Hepatic stellate cell (primary cell): Measurements from ENCODE around the gene HYAL3.
"Not testable (repeated sequence)": the region's sequence is repeated elsewhere in the genome, so short reads cannot be mapped to it uniquely, and the experiment has no call there.

Experiments used
- DNase-seq: peaks from one replicate; pipeline ENCODE4 v3.0.0; 2011; ENCODE audit warnings: low spot score

HYAL3 gene

DNA sequence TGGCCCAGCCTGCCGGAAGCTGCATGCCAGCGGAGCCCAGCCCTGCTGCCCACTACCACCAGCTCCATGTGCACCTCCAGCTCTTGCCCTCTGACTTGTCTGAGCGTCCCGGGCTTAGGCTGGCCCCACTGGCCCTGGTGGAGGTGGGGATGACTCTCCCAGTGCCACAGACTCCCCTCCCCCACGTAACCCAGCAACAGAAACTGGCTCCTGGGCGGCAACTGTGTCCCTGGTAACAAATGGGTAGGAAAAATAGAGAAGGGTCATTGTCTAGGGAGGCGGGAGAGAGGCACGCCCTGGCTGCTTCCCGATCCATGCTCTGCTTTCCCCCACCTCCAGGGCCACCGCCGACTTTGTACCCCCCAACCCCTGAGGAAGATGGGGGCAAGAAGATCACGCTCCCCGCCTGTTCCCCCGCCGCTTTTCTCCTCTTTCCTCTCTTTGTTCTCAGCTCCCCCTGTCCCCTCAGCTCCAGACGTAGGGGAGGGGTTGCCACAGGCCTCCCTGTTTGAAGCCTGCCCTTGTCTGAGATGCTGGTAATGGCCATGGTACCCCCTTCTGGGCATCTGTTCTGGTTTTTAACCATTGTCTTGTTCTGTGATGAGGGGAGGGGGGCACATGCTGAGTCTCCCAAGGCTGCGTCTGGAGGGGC, 41.0 kb downstream of the HYAL3 start:
- no peak for DNase-seq

DNA sequence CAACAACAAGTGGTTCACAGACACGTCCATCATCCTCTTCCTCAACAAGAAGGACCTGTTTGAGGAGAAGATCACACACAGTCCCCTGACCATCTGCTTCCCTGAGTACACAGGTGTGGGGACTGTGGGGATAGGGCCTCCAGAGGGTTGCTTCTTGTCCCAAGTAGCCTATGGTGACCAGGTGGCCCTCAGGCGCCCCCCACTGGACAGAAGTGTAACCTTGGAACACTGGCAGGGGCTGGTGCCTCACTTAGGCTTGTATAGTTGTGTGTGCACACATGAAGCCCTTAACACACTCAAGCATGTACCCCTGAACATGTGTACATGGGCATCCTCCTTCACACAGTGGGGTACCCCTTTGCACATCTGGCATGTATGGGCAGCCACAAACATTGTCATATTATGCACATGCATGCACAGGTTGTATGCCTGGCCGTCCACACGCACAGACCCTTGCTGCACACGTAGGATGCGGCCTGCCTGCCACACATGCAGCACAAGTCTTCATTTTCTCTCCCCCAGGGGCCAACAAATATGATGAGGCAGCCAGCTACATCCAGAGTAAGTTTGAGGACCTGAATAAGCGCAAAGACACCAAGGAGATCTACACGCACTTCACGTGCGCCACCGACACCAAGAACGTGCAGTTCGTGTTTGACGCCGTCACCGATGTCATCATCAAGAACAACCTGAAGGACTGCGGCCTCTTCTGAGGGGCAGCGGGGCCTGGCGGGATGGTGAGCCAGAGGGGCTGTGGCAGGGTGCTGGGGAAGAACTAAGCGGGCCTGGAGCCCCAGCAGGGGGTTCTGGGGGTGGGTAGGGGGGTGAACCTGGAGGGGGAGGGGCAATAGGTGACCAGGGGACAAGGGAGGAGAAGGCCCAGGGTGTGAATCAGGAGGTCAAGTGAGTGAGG, 42.0 kb downstream of the HYAL3 start:
- no peak for DNase-seq

DNA sequence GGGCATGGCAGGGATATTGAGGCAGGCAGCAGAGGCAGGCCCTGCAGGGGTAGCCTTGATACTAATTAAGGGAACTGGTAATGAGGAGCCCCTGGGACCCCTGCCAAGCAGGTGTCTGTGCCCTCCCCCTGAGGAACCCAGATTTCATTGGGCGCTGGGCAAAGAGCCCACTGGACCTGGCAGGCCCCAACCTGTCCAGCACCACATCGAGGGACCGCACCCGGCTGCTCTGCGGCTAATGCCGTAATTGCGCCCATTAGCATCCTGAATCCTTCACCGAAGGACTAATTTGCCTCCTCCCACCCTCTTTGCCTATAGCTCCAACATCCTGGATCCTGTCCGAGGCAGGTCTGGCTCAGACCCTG, 44.0 kb downstream of the HYAL3 start:
- DNase-seq: no peak

DNA sequence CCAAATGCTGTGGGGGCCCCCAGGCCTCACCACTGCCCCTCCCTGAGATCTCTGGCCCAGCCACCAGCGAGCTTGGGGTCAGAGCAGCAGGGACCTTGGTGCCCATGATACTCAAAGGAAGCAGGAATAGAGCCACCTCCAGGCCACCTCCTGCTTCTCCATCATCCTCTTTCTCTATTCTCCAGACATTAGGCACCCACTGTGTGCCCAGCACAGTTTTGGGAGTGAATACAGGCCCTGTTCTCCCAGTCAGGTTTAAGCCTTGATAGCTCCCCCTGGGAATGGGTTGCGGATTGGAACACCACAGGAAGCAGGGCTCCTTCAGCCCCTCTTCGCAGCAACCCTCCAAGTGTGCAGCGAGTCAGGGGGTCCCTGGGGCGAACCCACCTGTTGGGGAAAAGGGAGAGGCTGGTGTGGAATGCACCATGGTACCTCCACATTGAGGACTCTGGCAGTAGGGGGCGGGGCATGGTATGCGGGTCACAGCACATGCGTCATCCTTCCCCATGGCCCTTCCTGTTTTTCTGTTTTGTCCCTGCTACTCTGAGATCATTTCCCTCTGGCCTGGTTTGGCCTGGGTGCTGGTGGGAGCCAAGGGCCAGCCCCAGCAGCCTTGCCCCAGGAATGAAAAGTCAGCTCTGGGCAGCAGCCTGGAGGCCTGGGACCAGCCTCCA, 44.5 kb downstream of the HYAL3 start:
- no peak for DNase-seq

DNA sequence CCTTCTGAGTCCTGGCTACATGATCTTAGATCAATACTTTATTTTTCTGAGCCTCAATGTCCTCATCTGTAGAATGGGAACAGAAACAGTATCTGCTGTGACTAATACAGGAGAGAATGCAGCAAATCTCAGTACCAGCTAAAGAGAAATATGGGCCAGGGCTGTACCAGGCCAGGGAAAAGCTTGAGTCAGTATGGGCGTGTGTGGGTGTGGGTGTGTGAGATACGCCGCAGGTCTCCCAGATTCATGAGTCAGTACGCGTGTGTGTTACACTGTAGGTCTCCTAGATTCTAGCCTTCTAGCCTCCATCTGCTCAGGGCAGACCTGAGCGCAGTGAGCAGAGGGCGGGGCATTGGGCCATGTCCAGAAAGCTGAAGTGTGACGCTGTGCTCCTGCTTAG, 48.0 kb downstream of the HYAL3 start:
- DNase-seq: peak; percentile 73

DNA sequence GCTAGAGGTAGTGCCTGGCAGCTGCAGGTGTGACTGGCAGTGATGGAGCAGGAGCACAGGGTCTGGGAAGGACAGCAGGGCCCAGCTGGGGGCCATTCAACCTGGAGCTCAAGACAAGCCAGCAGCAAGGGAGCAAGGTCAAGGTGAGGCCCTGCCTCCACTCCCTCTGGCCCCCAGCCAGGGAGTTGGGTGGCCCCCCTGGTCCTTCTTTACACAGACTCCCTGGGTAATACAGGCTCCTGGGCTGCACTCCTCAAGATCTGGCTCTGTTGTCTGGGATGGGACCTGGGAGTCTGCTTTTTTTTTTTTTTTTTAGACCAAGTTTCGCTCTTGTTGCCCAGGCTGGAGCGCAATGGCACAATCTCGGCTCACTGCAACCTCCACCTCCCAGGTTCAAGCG, 48.7 kb downstream of the HYAL3 start:
- DNase-seq: no peak

DNA sequence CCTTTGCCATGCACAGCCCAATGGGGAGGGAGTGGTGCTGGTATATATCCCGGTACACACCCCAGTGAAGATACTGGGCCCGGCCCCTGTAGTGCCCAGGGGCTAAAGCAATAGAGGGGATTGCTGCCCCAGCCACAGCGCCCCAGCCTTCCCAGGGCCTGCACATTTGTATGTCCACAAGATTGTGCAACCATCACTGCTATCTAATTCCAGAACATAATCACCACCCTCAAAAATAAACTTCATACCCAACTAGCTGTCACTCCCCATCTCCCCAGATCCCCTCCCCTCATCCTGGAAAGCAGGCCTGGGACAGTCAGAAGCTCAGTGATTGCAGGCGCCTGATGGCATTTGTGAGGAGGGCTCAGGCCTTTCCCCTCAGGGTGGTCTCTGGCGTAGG, 49.7 kb downstream of the HYAL3 start:
- DNase-seq: no peak

DNA sequence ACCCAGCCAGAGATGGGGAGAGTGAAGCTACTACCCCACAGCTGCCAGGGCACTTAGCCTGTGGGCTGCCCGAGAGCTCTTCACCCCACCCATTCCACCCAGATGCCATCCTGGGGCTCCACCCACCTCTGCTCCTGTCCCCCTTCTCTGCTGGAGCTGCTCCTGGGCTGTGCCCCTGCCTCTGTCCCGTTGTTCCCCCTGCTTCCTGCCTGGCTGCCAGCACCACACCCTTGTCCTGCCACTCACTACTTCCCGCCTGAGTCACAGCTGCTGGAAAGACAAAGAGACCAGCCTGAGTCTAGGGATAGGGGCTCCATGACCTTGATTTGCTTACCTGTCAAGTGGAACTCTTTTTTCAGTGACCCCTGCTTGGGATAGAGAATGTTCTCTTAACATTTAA, 50.8 kb downstream of the HYAL3 start:
- no peak for DNase-seq

DNA sequence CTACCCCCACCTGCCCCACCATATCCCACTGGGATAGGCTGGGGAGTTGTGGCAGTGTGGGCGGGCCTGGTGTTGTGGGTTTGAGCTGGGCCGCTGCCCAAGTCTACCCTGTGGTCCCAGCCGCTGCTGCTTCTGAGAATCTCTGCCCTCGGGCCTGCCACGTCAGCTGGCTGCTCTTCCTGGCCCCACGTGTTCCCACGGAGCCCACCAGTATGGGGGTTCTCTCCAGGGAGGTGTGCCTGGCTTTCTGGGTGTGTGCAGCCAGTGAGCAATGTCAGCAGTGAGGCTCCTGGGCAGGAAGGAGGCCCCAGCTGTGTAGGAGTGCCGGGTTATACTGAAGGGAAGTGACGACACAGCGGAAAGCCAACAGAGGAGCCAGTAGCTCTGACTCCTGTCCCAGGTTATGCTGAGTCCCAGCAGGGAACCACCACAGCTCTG, 52.7 kb downstream of the HYAL3 start:
- peak; percentile 72 for DNase-seq

DNA sequence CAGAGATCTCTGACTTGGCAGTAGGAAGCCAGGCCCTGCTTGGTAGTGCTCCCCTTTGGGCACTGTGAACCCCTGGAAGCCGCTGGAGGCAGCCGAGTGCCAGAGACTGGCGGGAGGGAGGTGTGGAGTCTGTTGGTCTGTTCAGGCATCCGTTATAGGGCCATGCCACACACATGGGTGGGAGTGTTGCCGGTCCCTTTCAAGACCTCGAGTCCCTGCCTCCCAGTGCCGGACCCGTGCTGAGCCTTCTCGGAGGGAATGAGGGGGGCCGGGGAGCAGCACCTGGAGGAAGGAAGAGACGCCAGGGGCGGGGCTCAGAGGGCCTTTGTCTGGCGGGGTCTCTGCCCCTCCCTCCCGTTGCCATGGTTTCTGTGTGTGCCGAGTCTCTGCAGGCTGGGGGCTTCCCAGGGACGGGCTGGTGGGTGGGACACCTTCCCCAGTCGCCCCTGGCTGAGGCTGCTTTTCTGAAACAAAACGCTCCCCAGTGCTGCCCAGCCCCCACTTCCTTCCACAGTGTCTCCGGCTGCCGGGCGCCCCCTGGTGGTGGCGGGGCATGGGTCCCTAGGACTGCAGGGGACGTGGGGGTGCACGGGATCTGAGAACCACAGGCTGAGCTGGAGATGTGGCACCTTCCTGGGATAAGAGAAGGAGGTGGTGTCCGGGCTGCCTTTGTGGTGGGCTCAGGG, 53.2 kb downstream of the HYAL3 start:
- DNase-seq: peak; percentile 88

DNA sequence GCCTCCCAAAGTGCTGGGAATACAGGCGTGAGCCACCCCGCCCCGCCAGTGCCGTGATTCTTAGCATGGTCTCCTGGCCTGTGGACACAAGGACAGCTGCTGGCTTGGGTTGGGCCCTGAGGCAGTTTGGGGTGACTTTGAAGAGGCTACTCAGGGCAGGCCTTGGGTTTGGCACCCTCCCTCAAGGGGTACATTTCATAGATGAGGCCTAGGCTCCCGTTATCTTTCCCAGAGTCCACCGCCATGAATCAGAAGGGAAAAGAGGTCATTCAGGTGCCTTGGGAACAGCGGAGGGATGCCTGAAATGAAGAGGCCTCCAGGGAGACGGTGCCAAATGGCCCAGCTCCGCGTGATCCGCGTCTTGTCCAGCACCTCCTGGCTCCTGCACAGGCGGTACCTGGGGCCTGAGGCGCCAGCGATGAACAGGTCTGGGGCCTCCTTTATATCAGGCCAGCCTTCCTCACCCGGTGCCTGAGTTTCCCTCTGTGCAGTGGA, 53.9 kb downstream of the HYAL3 start:
- no peak for DNase-seq

DNA sequence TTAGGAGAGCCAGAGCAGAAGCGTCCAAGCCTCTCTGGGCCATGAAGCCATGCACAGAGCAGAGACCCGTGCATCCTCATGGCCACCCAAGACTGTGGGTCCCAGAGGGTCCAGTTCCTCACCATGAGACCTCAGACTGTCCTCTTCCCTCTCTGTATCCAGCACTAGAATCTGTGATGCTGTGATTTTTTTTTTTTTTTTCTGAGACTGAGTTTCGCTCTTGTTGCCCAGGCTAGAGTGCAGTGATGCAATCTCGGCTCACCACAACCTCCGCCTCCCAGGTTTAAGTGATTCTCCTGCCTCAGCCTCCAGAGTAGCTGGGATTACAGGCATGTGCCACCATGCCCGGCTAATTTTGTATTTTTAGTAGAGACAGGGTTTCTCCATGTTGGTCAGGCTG, 54.4 kb downstream of the HYAL3 start:
- DNase-seq: not testable (repeated sequence)

DNA sequence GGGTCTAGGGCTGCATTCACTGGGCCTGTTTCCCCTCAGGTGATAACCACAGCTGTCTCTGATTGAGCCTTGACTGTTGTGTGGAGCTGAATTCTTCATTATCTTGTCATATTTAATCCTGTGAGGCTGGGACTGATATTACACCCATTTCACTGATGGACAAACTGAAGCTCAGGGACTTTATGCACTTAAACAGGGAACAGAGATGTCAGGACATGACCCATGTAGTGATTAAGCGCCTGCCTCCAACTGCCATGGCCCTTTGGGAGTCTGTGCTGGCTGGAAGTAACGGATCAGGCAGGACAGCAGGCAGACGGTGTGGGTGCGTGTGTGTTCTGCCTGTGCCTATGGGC, 55.7 kb downstream of the HYAL3 start:
- no peak for DNase-seq

DNA sequence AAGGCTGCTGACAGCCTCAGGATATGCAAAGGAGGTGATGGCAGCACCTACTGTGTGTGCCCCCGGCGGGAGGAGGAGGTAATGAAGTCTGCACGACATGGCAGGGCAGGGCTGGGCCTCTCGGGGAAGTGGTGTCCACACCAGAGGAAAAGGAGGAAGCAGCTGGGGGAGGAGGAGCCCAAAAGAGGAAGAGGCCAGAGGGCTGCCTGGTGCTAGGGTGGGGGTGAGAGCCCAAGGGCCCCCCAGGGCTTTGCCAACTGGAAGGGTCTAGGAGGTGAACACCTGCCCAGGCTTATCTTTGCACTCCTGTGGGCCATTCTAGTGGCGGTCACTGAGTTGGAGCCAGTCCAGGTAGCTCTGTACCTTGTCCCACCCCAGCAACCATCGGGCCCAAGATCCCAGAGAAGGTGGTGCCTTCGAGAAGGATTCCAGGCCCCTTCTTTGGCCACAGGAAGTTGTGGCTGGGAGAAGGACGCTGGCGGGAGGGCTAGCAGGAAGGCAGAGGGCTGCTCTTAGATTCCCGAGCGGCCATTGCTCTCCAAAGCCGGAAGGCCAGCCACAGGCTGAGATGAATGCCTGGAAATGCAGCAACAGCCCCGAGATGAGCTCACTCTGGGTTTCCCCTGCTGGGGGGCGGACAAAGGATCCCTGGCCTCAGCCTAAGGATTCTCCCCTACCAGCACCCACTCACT, 56.2 kb downstream of the HYAL3 start:
- peak; percentile 75 for DNase-seq
